ENCODE measurements around the gene AUTS2. TPM values are rescaled to one million over a fixed set of nuclear protein-coding genes. Genes with fewer than 3 reads are reported as not detected.

Gene AUTS2
- total RNA-seq, 1 experiment from 2014 or later: 2.5 TPM

- in situ Hi-C loops (cut with HindIII; ENCODE audit: low pct_unique_long_range_greater_than_20kb, low sequenced_read_pairs): no loop called here
- ChIA-PET CTCF (no interaction called here), POLR2A (no interaction called here)
- TF ChIP-seq CTCF (IDR thresholded peaks at IDR 0.05) (no peak), REST (IDR thresholded peaks at IDR 0.05; ENCODE audit: insufficient read depth in 1 of 2, low read depth in 2 of 2, low read length in 1 of 2) (no peak), TCF7L2 (IDR thresholded peaks at IDR 0.05; ENCODE audit: low read depth, low read length) (no peak), POLR2AphosphoS5 (IDR thresholded peaks at IDR 0.05; ENCODE audit: low read depth, low read length) (no peak)
- DNase-seq (ENCODE audit: low read depth, low spot score): no peak
- H3K27me3 ChIP-seq (ENCODE audit: control insufficient read depth, insufficient read depth, low read length): no peaks in the 10 kb centered on the region
- intact Hi-C loops (cut with micrococcal nuclease; ENCODE audit: unreplicated experiment): no loop called here
- no peak overlapping the region for H3K4me3 ChIP-seq (ENCODE audit: low read depth in 2 of 2, low read length in 2 of 2)
- H3K9me3 ChIP-seq (ENCODE audit: control insufficient read depth, insufficient read depth, low read depth, low read length): no peaks in the 10 kb centered on the region
- ATAC-seq: no peak
- no TSS peak for BruUV-seq (replicated peaks)
- no peaks in the 10 kb centered on the region for H3K4me1 ChIP-seq (ENCODE audit: control insufficient read depth, insufficient read depth, low read length)
- no peak overlapping the region for H3K27ac ChIP-seq (ENCODE audit: low read length)
- no peaks in the 10 kb centered on the region for H3K36me3 ChIP-seq (ENCODE audit: control insufficient read depth, insufficient read depth, low read length)
Observed at GRCh38 chr7:69873512-69873911, 275.2 kb downstream of the AUTS2 start.

- ChIA-PET CTCF (no interaction called here), POLR2A (no interaction called here)
- DNase-seq (ENCODE audit: low read depth, low spot score) (no peak), ATAC-seq (no peak)
- no peak overlapping the region for H3K4me3 ChIP-seq (ENCODE audit: low read depth in 2 of 2, low read length in 2 of 2)
- H3K4me1 ChIP-seq (ENCODE audit: control insufficient read depth, insufficient read depth, low read length): no peaks in the 10 kb centered on the region
- TF ChIP-seq CTCF (IDR thresholded peaks at IDR 0.05): no peak
- BruUV-seq (replicated peaks): no TSS peak
- H3K9me3 ChIP-seq (ENCODE audit: control insufficient read depth, insufficient read depth, low read depth, low read length): no peaks in the 10 kb centered on the region
- intact Hi-C loops (cut with micrococcal nuclease; ENCODE audit: unreplicated experiment): no loop called here
- in situ Hi-C loops (cut with HindIII; ENCODE audit: low pct_unique_long_range_greater_than_20kb, low sequenced_read_pairs): no loop called here
- H3K27me3 ChIP-seq (ENCODE audit: control insufficient read depth, insufficient read depth, low read length): no peaks in the 10 kb centered on the region
- H3K36me3 ChIP-seq (ENCODE audit: control insufficient read depth, insufficient read depth, low read length): no peaks in the 10 kb centered on the region
- no peak overlapping the region for H3K27ac ChIP-seq (ENCODE audit: low read length)
Observed at GRCh38 chr7:69878015-69878414, 279.7 kb downstream of the AUTS2 start.

GRCh38 chr7:69878591-69878990, 280.3 kb downstream of the AUTS2 start:
- POLR2A ChIA-PET: no interaction called here
- CTCF ChIA-PET: no interaction called here
- H3K4me1 ChIP-seq (ENCODE audit: control insufficient read depth, insufficient read depth, low read length): no peaks in the 10 kb centered on the region
- intact Hi-C loops (cut with micrococcal nuclease; ENCODE audit: unreplicated experiment): no loop called here
- no peaks in the 10 kb centered on the region for H3K27me3 ChIP-seq (ENCODE audit: control insufficient read depth, insufficient read depth, low read length)
- no peaks in the 10 kb centered on the region for H3K9me3 ChIP-seq (ENCODE audit: control insufficient read depth, insufficient read depth, low read depth, low read length)
- in situ Hi-C loops (cut with HindIII; ENCODE audit: low pct_unique_long_range_greater_than_20kb, low sequenced_read_pairs): no loop called here
- DNase-seq (ENCODE audit: low read depth, low spot score): no peak
- no peak for ATAC-seq
- TF ChIP-seq SIN3A (IDR thresholded peaks at IDR 0.05; ENCODE audit: borderline replicate concordance, insufficient read depth, low read depth, low read length): no peak
- H3K36me3 ChIP-seq (ENCODE audit: control insufficient read depth, insufficient read depth, low read length): no peaks in the 10 kb centered on the region
- H3K27ac ChIP-seq (ENCODE audit: low read length): no peak overlapping the region
- no TSS peak for BruUV-seq (replicated peaks)
- H3K4me3 ChIP-seq (ENCODE audit: low read depth in 2 of 2, low read length in 2 of 2): no peak overlapping the region

All from Panc1 (cell line).